Fibroblast of skin of left biceps (primary cell): ENCODE data around the gene COA8.
"Not testable (repeated sequence)": the region's sequence is repeated elsewhere in the genome, so short reads cannot be mapped to it uniquely, and the experiment has no call there.

Source experiments
- DNase-seq, 2 experiments: peaks; one replicate each; pipeline ENCODE4 v3.0.0-alpha.2; 2013; ENCODE audit warnings: low read depth in 2 of 2

Gene COA8

GRCh38 chr14:103525430-103526246 is 37.1 kb upstream of the COA8 start:
- DNase-seq: not testable (repeated sequence)

DNA sequence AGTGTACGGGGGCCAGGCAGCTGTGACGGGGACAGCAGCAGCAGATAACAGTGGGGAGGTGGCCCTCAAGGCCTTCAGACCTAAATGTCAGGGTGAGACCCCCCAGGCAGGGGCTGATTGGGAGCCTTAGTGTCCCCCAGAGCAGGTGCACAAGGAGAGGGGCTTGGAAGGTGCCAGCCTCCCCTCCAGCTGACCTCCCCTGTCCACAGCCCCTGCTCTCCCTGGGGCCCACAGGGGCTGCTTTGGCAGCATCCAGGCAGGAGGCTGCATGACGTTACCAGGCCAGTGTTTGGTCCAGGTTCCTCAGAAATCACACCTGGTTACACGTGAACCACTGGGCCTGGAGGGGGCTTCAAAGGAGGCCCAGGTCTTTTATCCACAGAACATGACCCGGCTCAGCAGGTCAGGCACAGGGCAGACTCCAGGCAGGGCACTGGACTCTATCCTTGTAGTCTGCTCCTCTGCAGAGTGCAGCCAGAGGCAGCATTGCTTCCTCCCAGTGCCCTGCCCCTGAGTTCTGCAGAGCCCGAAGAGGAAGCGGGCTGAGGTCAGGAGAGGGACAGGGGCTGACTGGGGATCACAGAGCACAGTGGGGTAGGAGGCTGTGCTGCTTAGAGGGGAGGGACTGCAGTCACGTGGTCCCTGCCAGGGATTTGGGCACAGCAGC is 36.4 kb upstream of the COA8 start:
- no peak for DNase-seq

DNA sequence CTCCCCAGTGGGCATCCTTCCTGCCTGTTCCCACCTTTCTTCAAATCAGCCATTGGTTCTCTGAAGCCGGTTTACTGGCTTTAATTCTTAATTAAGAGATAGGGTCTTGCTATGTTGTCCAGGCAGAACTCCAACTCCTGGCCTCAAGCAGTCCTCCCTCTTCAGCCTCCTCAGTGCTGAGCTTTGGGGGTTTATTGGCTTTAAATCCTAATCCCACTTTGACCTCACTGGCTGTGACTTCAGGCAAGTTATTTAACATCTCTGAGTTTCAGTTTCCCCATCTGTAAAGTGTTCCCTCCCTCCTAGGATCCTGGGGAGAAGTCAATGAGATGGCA is 35.9 kb upstream of the COA8 start:
- no peak for DNase-seq

DNA sequence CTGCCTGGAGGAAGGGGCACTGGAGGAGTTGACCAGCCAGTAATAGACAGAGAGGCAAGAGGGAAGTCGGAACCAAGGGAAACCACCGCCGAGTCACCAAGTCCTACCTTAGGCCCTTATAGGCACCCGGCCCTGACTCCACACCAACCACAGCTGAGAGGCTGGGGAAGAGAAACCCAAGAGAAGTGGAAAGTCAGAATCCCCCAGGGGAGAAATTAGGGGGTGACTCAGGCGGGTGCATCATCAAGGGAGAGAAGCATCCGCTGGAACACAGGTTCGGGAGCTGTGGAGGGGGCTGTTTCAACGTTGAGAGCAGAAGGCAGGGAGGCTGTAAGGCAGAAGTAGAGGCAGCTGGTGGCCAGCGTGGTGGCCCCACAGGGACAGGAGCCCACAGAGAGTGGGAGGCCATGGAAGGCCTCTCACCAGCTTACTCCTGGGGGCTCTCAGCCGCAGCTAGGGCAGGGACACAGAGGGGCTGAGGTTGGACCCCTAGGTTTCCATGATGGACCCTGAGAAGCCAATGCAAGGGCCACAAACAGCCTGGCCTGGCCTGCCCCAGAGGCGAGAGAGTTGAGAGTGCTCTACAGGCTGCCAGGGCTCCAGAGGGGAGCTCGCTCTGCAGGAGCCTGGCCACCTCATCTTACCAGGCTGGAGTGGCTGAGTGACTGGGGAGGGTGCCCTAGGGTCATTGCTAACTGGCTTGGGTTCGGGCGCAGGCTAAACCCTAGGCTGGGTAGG is 35.2 kb upstream of the COA8 start:
- DNase-seq: no peak

DNA sequence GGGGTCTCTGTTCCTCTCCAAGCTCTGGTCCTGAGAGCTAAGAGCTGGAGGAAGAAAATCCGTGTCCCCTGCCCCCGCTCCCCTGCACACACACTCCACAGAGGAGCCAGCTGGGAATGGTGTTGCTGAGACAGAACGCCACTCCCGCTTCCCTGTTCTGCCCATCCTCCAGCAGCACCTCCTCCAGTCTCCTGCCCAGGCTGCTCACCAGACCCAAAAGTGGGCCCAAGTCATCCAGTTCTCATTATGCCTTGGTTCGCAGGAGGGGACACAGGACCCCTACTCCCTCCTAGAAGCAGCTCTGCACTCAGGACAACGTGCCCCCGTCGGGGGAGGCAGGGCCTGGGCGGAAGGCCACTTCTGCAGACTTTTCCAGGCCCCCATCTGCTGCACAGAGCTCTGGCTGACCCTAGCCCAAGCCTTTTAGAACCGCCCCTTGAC is 34.6 kb upstream of the COA8 start:
- DNase-seq: no peak

DNA sequence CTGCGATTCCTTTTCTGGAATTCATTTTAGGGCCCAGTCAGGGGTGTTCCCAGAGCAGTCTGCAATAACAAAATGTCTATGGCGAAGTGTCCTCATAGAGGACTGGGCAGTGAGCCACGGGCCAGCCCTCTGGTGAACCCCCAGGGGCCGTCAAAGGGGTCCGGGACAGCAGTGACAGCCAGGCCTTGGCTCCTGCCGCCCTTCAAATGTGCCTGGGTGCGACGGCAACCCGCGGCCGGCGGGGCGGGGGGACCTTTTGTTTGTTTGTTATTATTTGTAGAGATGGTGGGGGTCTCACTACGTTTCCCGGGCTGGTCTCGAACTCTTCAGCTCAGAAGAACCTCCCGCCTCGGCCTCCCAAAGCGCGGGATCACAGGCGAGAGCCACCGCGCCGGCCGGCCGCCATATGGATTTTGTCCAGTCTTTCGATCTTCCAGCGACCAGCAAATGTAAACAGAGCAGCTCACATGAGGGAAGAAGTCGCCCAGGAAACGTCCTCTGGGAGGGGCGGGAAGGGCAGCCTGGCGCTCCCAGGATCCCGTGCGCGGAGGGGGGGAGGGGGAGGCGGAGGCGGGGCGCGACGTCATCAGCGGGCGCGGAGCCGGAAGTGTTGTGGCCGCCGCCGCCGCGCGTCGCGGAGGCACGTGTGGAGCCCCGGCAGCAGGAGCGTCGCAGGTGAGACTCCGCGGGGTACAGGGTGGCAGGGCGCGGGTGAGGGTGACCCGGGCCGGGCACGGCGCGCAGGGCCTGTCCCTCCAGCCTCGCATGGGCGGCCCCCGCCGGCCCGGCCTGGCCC is 34.0 kb upstream of the COA8 start, which contains the start of gene TRMT61A:
TSS of gene TRMT61A (plus strand) at position 610 of the 796 bp plus-strand sequence. CDS start 783 bp downstream, outside the sequence.
- peak; percentile 53 to 58 for DNase-seq

- no peak for DNase-seq
Measured at GRCh38 chr14:103529383-103530365, 33.1 kb upstream of the COA8 start.

DNA sequence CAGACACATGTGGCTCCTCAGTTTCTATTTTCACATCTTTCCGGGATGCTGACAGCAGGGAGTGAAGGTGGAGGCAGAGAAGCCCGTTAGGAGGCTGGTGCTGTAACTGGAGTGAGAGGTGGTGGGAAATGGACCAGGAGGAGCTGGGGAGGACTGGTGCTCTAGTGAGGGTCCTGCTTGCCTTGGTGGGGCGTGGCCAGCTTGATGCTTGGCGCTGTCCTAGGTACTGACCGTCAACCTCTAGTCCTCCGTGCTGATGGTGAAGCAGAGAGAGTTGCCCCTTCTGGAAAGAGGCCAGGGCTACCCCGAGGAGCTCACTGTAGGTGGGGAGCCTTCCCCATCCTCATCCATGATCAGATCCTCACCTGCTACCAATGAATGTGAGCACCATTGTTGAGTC is 32.4 kb upstream of the COA8 start:
- no peak for DNase-seq

DNA sequence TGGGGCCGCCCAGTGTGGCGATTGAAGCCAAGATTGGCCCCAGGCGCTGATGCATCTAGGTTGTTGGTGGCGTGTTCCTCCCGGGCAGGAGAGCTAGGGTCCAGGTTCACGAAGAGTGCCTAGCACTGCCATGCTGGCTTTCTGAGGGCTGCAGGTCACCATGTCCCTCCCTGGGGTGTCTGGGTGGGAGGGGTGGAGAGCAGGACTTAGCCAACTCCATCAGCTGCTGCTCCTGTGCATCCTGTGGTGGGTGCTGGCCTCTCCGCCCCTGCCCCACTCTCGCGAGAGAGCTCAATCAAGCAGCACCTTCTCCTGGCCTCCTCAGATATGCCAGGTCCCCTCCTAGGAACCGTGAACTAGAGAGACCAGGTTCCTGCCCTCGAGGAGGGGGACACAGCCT is 31.9 kb upstream of the COA8 start:
- no peak for DNase-seq

DNA sequence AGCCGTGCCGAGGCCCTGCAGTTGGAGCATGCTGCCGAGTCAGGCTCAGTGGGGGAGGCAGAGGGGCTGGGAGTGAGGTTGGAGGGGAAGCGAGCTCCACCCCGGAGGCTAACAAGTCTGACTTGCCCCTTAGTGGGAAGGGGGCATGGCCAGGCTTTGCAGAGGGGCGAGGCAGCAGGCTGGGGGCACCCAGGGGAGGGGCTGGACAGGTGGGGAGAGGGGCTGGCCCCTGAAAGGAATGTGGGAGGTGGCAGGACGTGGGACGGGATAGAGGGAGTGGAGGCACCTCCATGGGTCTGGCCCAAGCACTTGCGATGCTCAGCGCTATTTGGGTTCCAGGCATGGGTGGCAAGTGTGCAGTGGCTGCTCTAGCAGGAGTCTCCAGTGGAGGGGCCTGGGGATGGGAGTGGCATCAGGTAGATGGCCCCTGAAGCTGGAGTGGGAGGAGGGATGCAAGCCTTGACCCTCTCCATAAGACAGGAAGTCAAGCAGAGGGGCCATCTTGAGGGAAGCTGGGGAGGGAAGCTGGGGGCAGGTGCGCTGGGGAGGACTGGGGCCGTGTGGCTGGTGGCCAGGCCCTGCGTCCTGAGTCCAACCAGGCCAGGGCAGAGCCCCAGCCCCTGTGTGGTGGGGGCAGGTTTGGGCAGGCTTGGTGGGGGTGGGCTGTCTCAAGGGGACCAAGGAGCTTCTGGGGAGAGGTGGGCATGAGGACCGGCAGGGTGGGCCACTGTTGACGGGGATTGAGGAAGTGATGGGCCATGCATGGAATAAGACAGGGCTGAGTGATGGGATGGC is 31.1 kb upstream of the COA8 start:
- no peak for DNase-seq

DNA sequence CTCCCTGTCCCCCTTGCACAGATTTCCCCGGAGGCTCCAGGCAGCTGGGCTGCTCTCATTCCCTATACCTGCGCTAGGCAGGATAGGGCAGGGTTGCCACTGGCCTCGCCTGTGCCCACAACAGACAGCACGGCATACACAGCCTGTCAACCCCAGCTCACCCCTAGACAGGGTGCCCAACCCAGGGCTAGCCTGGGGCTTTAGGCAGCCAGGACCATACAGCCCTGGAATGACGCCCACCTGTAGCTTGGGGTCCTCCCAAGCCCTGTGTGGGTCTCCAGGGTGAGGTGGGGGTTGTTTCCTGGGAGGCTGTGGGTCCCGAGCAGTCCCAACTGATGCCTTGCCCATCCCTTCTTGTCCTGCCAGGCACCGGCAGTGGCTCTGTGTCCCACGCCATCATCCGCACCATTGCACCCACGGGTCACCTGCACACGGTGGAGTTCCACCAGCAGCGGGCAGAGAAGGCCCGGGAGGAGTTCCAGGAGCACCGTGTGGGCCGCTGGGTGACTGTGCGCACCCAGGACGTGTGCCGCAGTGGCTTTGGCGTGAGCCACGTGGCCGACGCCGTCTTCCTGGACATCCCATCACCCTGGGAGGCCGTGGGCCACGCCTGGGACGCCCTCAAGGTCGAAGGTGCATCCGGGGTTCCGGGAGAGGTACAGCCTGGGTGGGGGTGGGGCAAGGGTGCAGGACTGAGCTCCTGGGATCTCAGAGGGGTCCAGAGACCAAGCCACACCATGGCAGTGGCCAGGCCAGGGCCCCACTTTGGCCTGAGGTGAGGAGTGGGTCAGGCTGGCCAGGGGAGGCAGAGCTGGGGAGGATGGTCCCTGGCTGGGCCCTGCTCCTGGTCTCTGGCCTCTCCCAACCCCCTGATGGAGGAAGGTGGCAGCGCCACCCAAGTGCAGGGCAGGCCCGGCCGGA is 30.3 kb upstream of the COA8 start:
- DNase-seq: no peak

GRCh38 chr14:103533137-103533998 is 29.4 kb upstream of the COA8 start:
- no peak for DNase-seq

DNA sequence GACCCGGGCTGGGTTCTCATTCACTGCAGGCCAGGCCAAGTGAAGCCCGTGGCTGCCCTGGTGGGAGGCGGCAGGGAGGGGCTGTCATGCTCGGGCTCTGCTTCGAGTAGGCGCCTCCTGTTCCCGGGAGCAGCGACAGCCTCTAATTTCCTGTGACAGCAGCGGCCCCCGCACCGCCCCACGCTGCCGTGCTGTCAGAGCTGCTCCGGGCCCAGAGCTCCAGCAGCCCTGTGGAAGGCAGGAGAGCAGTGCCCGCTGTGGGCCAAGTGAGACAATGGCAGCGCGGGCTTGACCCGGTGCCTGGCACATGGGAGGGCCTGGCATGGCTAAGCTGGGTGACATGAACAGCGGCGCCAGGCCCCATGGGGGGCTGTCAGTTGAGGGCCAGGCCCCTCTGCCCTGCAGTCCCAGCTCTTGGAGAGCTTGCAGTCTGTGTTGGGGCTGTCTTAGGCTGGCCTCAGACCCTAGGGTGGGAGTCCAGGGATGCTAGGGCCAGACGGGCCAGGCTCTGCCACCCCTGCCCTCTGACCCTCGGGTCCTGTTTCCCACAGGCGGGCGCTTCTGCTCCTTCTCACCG is 28.7 kb upstream of the COA8 start:
- DNase-seq: no peak

GRCh38 chr14:103534576-103535061 is 28.1 kb upstream of the COA8 start:
- no peak for DNase-seq

DNA sequence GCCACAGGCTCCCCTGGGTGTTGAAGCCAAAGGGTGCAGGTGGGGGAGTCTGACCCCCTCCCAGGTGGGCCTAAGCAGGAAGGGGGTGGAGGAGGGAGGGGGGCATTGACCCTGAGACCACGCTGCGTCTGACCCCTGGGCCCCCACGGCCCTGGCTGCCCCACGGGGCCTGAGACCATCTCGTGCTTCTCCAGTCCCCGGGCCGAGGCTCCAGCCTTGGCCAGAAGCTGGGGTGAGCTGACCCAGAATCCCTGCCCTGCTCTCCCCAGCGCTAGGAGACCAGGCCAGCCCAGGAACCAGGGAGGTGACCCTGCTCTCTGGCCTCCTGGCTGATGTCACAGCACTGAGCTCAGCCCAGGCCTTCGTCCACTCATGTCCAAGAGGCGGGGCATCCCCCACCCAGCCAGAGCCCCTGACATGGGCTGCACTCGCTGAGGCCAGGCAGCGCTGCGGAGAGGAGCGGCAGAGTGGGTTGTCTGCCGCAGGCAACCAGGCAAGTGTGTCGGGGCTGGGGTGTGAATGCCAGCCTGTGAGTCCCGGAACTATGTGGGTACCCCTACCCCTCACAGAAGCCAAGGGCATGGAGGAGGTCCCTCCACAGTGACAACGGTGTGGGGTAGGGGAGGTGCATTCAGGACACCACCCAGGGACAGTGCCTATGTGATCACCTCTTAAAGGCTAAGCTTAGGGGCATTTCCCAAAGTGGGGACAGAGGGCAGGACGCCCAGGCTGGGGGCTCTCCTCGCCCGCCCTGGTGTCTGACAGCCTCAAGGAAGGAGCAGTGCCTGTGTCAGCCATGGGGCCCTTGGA is 27.5 kb upstream of the COA8 start:
- DNase-seq: no peak

GRCh38 chr14:103535891-103536565 is 26.7 kb upstream of the COA8 start:
- no peak for DNase-seq
